OCI-LY3 (cell line): Measurements from ENCODE around the gene USP33.

Source experiments
- EZH2phosphoT487 ChIP-seq: fragments of 200-600 bp; shearing (Covaris generic); IDR thresholded peaks from 2 replicates; pipeline ENCODE4 v1.6.1; 2018; ENCODE audit warnings: antibody characterized with exemption, mixed run types, low read depth
- TF ChIP-seq, protein P1 (sequence below): fragments of 200-600, 300-600 bp; sonication (generic); IDR thresholded peaks from 2 replicates; pipeline ENCODE4 v1.5.1; 2014; ENCODE audit warnings: antibody characterized with exemption, low read length, low read depth

GRCh38 chr1:77762072-77762476 is 2.4 kb upstream of the USP33 start:
- TF ChIP-seq, protein P1, sequence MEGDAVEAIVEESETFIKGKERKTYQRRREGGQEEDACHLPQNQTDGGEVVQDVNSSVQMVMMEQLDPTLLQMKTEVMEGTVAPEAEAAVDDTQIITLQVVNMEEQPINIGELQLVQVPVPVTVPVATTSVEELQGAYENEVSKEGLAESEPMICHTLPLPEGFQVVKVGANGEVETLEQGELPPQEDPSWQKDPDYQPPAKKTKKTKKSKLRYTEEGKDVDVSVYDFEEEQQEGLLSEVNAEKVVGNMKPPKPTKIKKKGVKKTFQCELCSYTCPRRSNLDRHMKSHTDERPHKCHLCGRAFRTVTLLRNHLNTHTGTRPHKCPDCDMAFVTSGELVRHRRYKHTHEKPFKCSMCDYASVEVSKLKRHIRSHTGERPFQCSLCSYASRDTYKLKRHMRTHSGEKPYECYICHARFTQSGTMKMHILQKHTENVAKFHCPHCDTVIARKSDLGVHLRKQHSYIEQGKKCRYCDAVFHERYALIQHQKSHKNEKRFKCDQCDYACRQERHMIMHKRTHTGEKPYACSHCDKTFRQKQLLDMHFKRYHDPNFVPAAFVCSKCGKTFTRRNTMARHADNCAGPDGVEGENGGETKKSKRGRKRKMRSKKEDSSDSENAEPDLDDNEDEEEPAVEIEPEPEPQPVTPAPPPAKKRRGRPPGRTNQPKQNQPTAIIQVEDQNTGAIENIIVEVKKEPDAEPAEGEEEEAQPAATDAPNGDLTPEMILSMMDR: no peak
- TF ChIP-seq EZH2phosphoT487: no peak
